ENCODE data around the gene CCR9.

Gene CCR9

GRCh38 chr3:45895686-45896468 is 9.5 kb downstream of the CCR9 start:
- H3K27ac ChIP-seq, result no peak overlapping the region
- no peak overlapping the region for H3K9ac ChIP-seq (ENCODE audit: insufficient read length)
- H3K36me3 ChIP-seq (ENCODE audit: insufficient read depth, low read length), result no peaks in the 10 kb centered on the region
- no peak for TF ChIP-seq POLR2AphosphoS5 (IDR thresholded peaks at IDR 0.05; ENCODE audit: borderline replicate concordance, low read depth, low read length)
- no peak for TF ChIP-seq EZH2 (IDR thresholded peaks at IDR 0.05)
- no peak for TF ChIP-seq FOXP2 (optimal IDR thresholded peaks at IDR 0.05; ENCODE audit: control extremely low read depth, extremely low read length, insufficient read depth)
- no peaks in the 10 kb centered on the region for H3K9me3 ChIP-seq (ENCODE audit: low read depth, low read length)
- H3K4me3 ChIP-seq, result no peak overlapping the region
- DNase-seq (ENCODE audit: low read depth, low spot score), result no peak

GRCh38 chr3:45896956-45897355 is 10.6 kb downstream of the CCR9 start:
- TF ChIP-seq POLR2AphosphoS5 (IDR thresholded peaks at IDR 0.05; ENCODE audit: borderline replicate concordance, low read depth, low read length), result no peak
- no peak for TF ChIP-seq EZH2 (IDR thresholded peaks at IDR 0.05)
- TF ChIP-seq FOXP2 (optimal IDR thresholded peaks at IDR 0.05; ENCODE audit: control extremely low read depth, extremely low read length, insufficient read depth), result no peak

GRCh38 chr3:45904931-45905330 is 18.6 kb downstream of the CCR9 start:
- Histone ChIP-seq H3K27ac (no peak overlapping the region), H3K4me3 (no peak overlapping the region), H3K36me3 (ENCODE audit: insufficient read depth, low read length) (no peaks in the 10 kb centered on the region), H3K9me3 (ENCODE audit: low read depth, low read length) (no peaks in the 10 kb centered on the region), H3K9ac (ENCODE audit: insufficient read length) (no peak overlapping the region)
- no peak for DNase-seq (ENCODE audit: low read depth, low spot score)
- TF ChIP-seq FOXP2 (optimal IDR thresholded peaks at IDR 0.05; ENCODE audit: control extremely low read depth, extremely low read length, insufficient read depth), result no peak
- TF ChIP-seq EZH2 (IDR thresholded peaks at IDR 0.05), result no peak

More at GRCh38 chr3:45896956-45897355, 10.6 kb downstream of the CCR9 start:
- Histone ChIP-seq H3K36me3 (ENCODE audit: insufficient read depth, low read length) (no peaks in the 10 kb centered on the region), H3K9me3 (ENCODE audit: low read depth, low read length) (no peaks in the 10 kb centered on the region), H3K4me3 (no peak overlapping the region), H3K27ac (no peak overlapping the region), H3K9ac (ENCODE audit: insufficient read length) (no peak overlapping the region)
- no peak for DNase-seq (ENCODE audit: low read depth, low spot score)

- no peak overlapping the region for H3K27ac ChIP-seq
- TF ChIP-seq FOXP2 (optimal IDR thresholded peaks at IDR 0.05; ENCODE audit: control extremely low read depth, extremely low read length, insufficient read depth) (no peak), EZH2 (IDR thresholded peaks at IDR 0.05) (no peak), POLR2AphosphoS5 (IDR thresholded peaks at IDR 0.05; ENCODE audit: borderline replicate concordance, low read depth, low read length) (no peak)
- H3K36me3 ChIP-seq (ENCODE audit: insufficient read depth, low read length), result no peaks in the 10 kb centered on the region
Measured at GRCh38 chr3:45905755-45906154, 19.4 kb downstream of the CCR9 start.

GRCh38 chr3:45906681-45907407 is 20.5 kb downstream of the CCR9 start:
- H3K27ac ChIP-seq, result no peak overlapping the region
- no peaks in the 10 kb centered on the region for H3K36me3 ChIP-seq (ENCODE audit: insufficient read depth, low read length)
- H3K4me3 ChIP-seq, result no peak overlapping the region
- no peak overlapping the region for H3K9ac ChIP-seq (ENCODE audit: insufficient read length)
- H3K9me3 ChIP-seq (ENCODE audit: low read depth, low read length), result no peaks in the 10 kb centered on the region
- TF ChIP-seq POLR2AphosphoS5 (IDR thresholded peaks at IDR 0.05; ENCODE audit: borderline replicate concordance, low read depth, low read length), result no peak
- no peak for TF ChIP-seq EZH2 (IDR thresholded peaks at IDR 0.05)
- no peak for TF ChIP-seq FOXP2 (optimal IDR thresholded peaks at IDR 0.05; ENCODE audit: control extremely low read depth, extremely low read length, insufficient read depth)
- DNase-seq (ENCODE audit: low read depth, low spot score), result no peak

More at GRCh38 chr3:45905755-45906154, 19.4 kb downstream of the CCR9 start:
- Histone ChIP-seq H3K4me3 (no peak overlapping the region), H3K9ac (ENCODE audit: insufficient read length) (no peak overlapping the region), H3K9me3 (ENCODE audit: low read depth, low read length) (no peaks in the 10 kb centered on the region)
- no peak for DNase-seq (ENCODE audit: low read depth, low spot score)

- no peak overlapping the region for H3K27ac ChIP-seq
Measured at GRCh38 chr3:45907769-45908705, 21.7 kb downstream of the CCR9 start.

GRCh38 chr3:45908761-45909160 is 22.4 kb downstream of the CCR9 start:
- Histone ChIP-seq H3K27ac (no peak overlapping the region), H3K9me3 (ENCODE audit: low read depth, low read length) (no peaks in the 10 kb centered on the region), H3K36me3 (ENCODE audit: insufficient read depth, low read length) (no peaks in the 10 kb centered on the region), H3K9ac (ENCODE audit: insufficient read length) (no peak overlapping the region), H3K4me3 (no peak overlapping the region)
- no peak for TF ChIP-seq FOXP2 (optimal IDR thresholded peaks at IDR 0.05; ENCODE audit: control extremely low read depth, extremely low read length, insufficient read depth)
- no peak for TF ChIP-seq POLR2AphosphoS5 (IDR thresholded peaks at IDR 0.05; ENCODE audit: borderline replicate concordance, low read depth, low read length)
- TF ChIP-seq EZH2 (IDR thresholded peaks at IDR 0.05), result no peak
- DNase-seq (ENCODE audit: low read depth, low spot score), result no peak

More at GRCh38 chr3:45907769-45908705, 21.7 kb downstream of the CCR9 start:
- Histone ChIP-seq H3K36me3 (ENCODE audit: insufficient read depth, low read length) (no peaks in the 10 kb centered on the region), H3K4me3 (no peak overlapping the region), H3K9me3 (ENCODE audit: low read depth, low read length) (no peaks in the 10 kb centered on the region), H3K9ac (ENCODE audit: insufficient read length) (no peak overlapping the region)
- no peak for DNase-seq (ENCODE audit: low read depth, low spot score)
- TF ChIP-seq POLR2AphosphoS5 (IDR thresholded peaks at IDR 0.05; ENCODE audit: borderline replicate concordance, low read depth, low read length) (no peak), FOXP2 (optimal IDR thresholded peaks at IDR 0.05; ENCODE audit: control extremely low read depth, extremely low read length, insufficient read depth) (no peak), EZH2 (IDR thresholded peaks at IDR 0.05) (no peak)

GRCh38 chr3:45909542-45909941 is 23.2 kb downstream of the CCR9 start:
- DNase-seq (ENCODE audit: low read depth, low spot score), result no peak
- TF ChIP-seq FOXP2 (optimal IDR thresholded peaks at IDR 0.05; ENCODE audit: control extremely low read depth, extremely low read length, insufficient read depth), result no peak
- no peak overlapping the region for H3K9ac ChIP-seq (ENCODE audit: insufficient read length)
- H3K4me3 ChIP-seq, result no peak overlapping the region
- no peaks in the 10 kb centered on the region for H3K9me3 ChIP-seq (ENCODE audit: low read depth, low read length)
- no peak overlapping the region for H3K27ac ChIP-seq
- no peaks in the 10 kb centered on the region for H3K36me3 ChIP-seq (ENCODE audit: insufficient read depth, low read length)
